HEK293 (cell line): ENCODE data around the gene THBS2.
"Not testable (repeated sequence)": the region's sequence is repeated elsewhere in the genome, so short reads cannot be mapped to it uniquely, and the experiment has no call there.

ENCODE experiments used
- CTCF ChIA-PET: fragments of 350-600 bp; formaldehyde crosslinking; extraction: SDS; loops from one replicate; lab custom pipeline; 2021; ENCODE audit warnings: antibody characterized with exemption; lab: Yijun Ruan, JAX
- POLR2A ChIA-PET: fragments of 300-600 bp; formaldehyde crosslinking; extraction: SDS; loops from one replicate; lab custom pipeline; 2020; ENCODE audit warnings: antibody characterized with exemption, inconsistent platforms; lab: Yijun Ruan, JAX
- H3K27ac ChIP-seq: fragments of 200-500 bp; sonication (Bioruptor generic); 2 replicates; pipeline ENCODE4 v1.5.1; 2014; ENCODE audit warnings: low read depth, low read length, control low read depth, inconsistent platforms; ENCODE audit errors: extremely low read depth
- H3K36me3 ChIP-seq, 2 experiments: fragments of 200-500 bp in 1 of 2; sonication (Bioruptor generic) in 1 of 2; 1 replicate in 1 of 2; 2 replicates in 1 of 2; pipeline ENCODE4 v1.5.1; 2014 to 2017; ENCODE audit warnings: inconsistent platforms in 2 of 2, low read length in 2 of 2; ENCODE audit not compliant: control insufficient read depth in 2 of 2, insufficient read depth in 1 of 2
- H3K4me1 ChIP-seq: fragments of 200-500 bp; sonication (Bioruptor generic); 2 replicates; pipeline ENCODE4 v1.5.1; 2014; ENCODE audit warnings: mild to moderate bottlenecking, low read length, inconsistent platforms; ENCODE audit not compliant: control insufficient read depth, insufficient read depth
- H3K4me3 ChIP-seq: 2 replicates; pipeline ENCODE4 v1.5.1; 2011; ENCODE audit warnings: low read depth, mild to moderate bottlenecking, control low read depth, low read length, moderate library complexity
- H3K9me3 ChIP-seq: fragments of 200-500 bp; sonication (Bioruptor generic); 2 replicates; pipeline ENCODE4 v1.5.1; 2014; ENCODE audit warnings: low read depth, low read length, inconsistent platforms; ENCODE audit not compliant: control insufficient read depth, insufficient read depth
- FEZF1 ChIP-seq: fragments of 450-650 bp; formaldehyde crosslinking; IDR thresholded peaks from 2 replicates; pipeline ENCODE4 v1.5.1; 2016; ENCODE audit warnings: missing biosample characterization, missing genetic modification characterization
- OSR2 ChIP-seq: fragments of 450-650 bp; formaldehyde crosslinking; IDR thresholded peaks from 2 replicates; pipeline ENCODE4 v1.5.1; 2016; ENCODE audit warnings: missing biosample characterization, missing genetic modification characterization
- SCRT1 ChIP-seq: fragments of 450-650 bp; formaldehyde crosslinking; IDR thresholded peaks from 2 replicates; pipeline ENCODE4 v1.5.1; 2016; ENCODE audit warnings: missing biosample characterization, missing genetic modification characterization, borderline replicate concordance
- TSHZ1 ChIP-seq: fragments of 450-650 bp; formaldehyde crosslinking; IDR thresholded peaks from 2 replicates; pipeline ENCODE4 v1.5.1; 2016; ENCODE audit warnings: missing biosample characterization, missing genetic modification characterization, borderline replicate concordance
- WT1 ChIP-seq: fragments of 450-650 bp; formaldehyde crosslinking; IDR thresholded peaks from 2 replicates; pipeline ENCODE4 v1.5.1; 2016; ENCODE audit warnings: missing biosample characterization, missing genetic modification characterization
- YY1 ChIP-seq: fragments of 450-650 bp; formaldehyde crosslinking; IDR thresholded peaks from 2 replicates; pipeline ENCODE4 v1.5.1; 2018; ENCODE audit warnings: missing biosample characterization, missing genetic modification characterization
- YY2 ChIP-seq: fragments of 450-650 bp; formaldehyde crosslinking; IDR thresholded peaks from 2 replicates; pipeline ENCODE4 v1.5.1; 2016; ENCODE audit warnings: missing biosample characterization, missing genetic modification characterization
- ZBTB44 ChIP-seq: fragments of 450-650 bp; IDR thresholded peaks from 2 replicates; pipeline ENCODE4 v1.5.1; 2018; ENCODE audit warnings: missing biosample characterization, mild to moderate bottlenecking, missing genetic modification characterization
- ZFP41 ChIP-seq: fragments of 450-650 bp; formaldehyde crosslinking; IDR thresholded peaks from 2 replicates; pipeline ENCODE4 v1.5.1; 2016; ENCODE audit warnings: missing biosample characterization, missing genetic modification characterization, borderline replicate concordance
- ZNF10 ChIP-seq: fragments of 450-650 bp; formaldehyde crosslinking; IDR thresholded peaks from 2 replicates; pipeline ENCODE4 v1.5.1; 2017; ENCODE audit warnings: missing biosample characterization, missing genetic modification characterization
- ZNF112 ChIP-seq: fragments of 450-650 bp; formaldehyde crosslinking; IDR thresholded peaks from 2 replicates; pipeline ENCODE4 v1.5.0; 2017; ENCODE audit warnings: missing biosample characterization, missing genetic modification characterization
- ZNF157 ChIP-seq: fragments of 450-650 bp; formaldehyde crosslinking; IDR thresholded peaks from 2 replicates; pipeline ENCODE4 v1.5.1; 2016; ENCODE audit warnings: missing biosample characterization, missing genetic modification characterization
- ZNF2 ChIP-seq: fragments of 450-650 bp; formaldehyde crosslinking; IDR thresholded peaks from 2 replicates; pipeline ENCODE4 v1.5.1; 2016; ENCODE audit warnings: missing biosample characterization, missing genetic modification characterization
- ZNF394 ChIP-seq: fragments of 450-650 bp; formaldehyde crosslinking; IDR thresholded peaks from 2 replicates; pipeline ENCODE4 v1.5.1; 2016; ENCODE audit warnings: missing biosample characterization, missing genetic modification characterization, mild to moderate bottlenecking, moderate library complexity, borderline replicate concordance
- ZNF423 ChIP-seq: fragments of 450-650 bp; formaldehyde crosslinking; IDR thresholded peaks from 2 replicates; pipeline ENCODE4 v1.5.1; 2016; ENCODE audit warnings: missing biosample characterization, missing genetic modification characterization
- ZNF530 ChIP-seq: fragments of 450-650 bp; formaldehyde crosslinking; IDR thresholded peaks from 2 replicates; pipeline ENCODE4 v1.5.1; 2016; ENCODE audit warnings: low read depth, missing biosample characterization, missing genetic modification characterization
- ZNF549 ChIP-seq: fragments of 450-650 bp; IDR thresholded peaks from 2 replicates; pipeline ENCODE4 v1.5.1; 2018; ENCODE audit warnings: missing biosample characterization, missing genetic modification characterization, mild to moderate bottlenecking, inconsistent platforms, moderate library complexity
- ZNF596 ChIP-seq: fragments of 450-650 bp; IDR thresholded peaks from 2 replicates; pipeline ENCODE4 v1.5.0; 2018; ENCODE audit warnings: missing biosample characterization, mild to moderate bottlenecking, missing genetic modification characterization, moderate library complexity
- ZNF624 ChIP-seq: fragments of 450-650 bp; formaldehyde crosslinking; IDR thresholded peaks from 2 replicates; pipeline ENCODE4 v1.5.1; 2017; ENCODE audit warnings: missing biosample characterization, missing genetic modification characterization
- ZNF660 ChIP-seq: fragments of 450-650 bp; IDR thresholded peaks from 2 replicates; pipeline ENCODE4 v1.5.1; 2018; ENCODE audit warnings: missing biosample characterization, mild to moderate bottlenecking, missing genetic modification characterization
- ZNF664 ChIP-seq: fragments of 450-650 bp; formaldehyde crosslinking; IDR thresholded peaks from 2 replicates; pipeline ENCODE4 v1.5.1; 2016; ENCODE audit warnings: missing biosample characterization, missing genetic modification characterization
- ZNF791 ChIP-seq: fragments of 450-650 bp; formaldehyde crosslinking; IDR thresholded peaks from 2 replicates; pipeline ENCODE4 v1.5.1; 2016; ENCODE audit warnings: missing biosample characterization, missing genetic modification characterization

The THBS2 gene

GRCh38 chr6:169200893-169201514 is 52.6 kb downstream of the THBS2 start:
- ChIA-PET POLR2A (no interaction called here), CTCF (interaction anchor here (0.7 kb wide), 1 partner anchor 244 kb away, joined by 4 read pairs; no protein-coding TSS in a partner anchor)
- H3K27ac ChIP-seq, result no peak overlapping the region
- no peaks in the 10 kb centered on the region for H3K9me3 ChIP-seq
- TF ChIP-seq TSHZ1, result no peak
- TF ChIP-seq OSR2 (tag by site-specific recombination), result no peak
- TF ChIP-seq ZNF549, result no peak
- TF ChIP-seq ZNF624 (tag by site-specific recombination), result no peak
- no peaks in the 10 kb centered on the region for H3K4me1 ChIP-seq
- H3K36me3 ChIP-seq, result no peaks in the 10 kb centered on the region
- no peak overlapping the region for H3K4me3 ChIP-seq

- no peaks in the 10 kb centered on the region for H3K4me1 ChIP-seq
- ChIA-PET CTCF (interaction anchor here (1.1 kb wide), 1 partner anchor 15 kb away, joined by 3 read pairs; no protein-coding TSS in a partner anchor), POLR2A (no interaction called here)
- H3K27ac ChIP-seq, result no peak overlapping the region
- no peaks in the 10 kb centered on the region for H3K36me3 ChIP-seq
- TF ChIP-seq ZNF112 (tag by site-specific recombination), result no peak
- no peak for TF ChIP-seq SCRT1 (tag by site-specific recombination)
- no peak for TF ChIP-seq ZNF394 (tag by site-specific recombination)
- TF ChIP-seq ZNF2 (tag by site-specific recombination), result no peak
- TF ChIP-seq FEZF1, result no peak
- no peak for TF ChIP-seq ZNF596 (tag by site-specific recombination)
- no peak for TF ChIP-seq ZNF660 (tag by site-specific recombination)
- no peak overlapping the region for H3K4me3 ChIP-seq
- no peaks in the 10 kb centered on the region for H3K9me3 ChIP-seq
Measured at GRCh38 chr6:169199625-169200335, 53.9 kb downstream of the THBS2 start.

GRCh38 chr6:169198885-169199284 is 54.8 kb downstream of the THBS2 start:
- POLR2A ChIA-PET, result no interaction called here
- Histone ChIP-seq H3K36me3 (no peaks in the 10 kb centered on the region), H3K4me3 (no peak overlapping the region), H3K4me1 (no peaks in the 10 kb centered on the region), H3K27ac (no peak overlapping the region), H3K9me3 (no peaks in the 10 kb centered on the region)
- CTCF ChIA-PET, result no interaction called here
- no peak for TF ChIP-seq ZBTB44 (tag by site-specific recombination)
- TF ChIP-seq YY1, result no peak
- no peak for TF ChIP-seq ZNF664 (tag by site-specific recombination)
- TF ChIP-seq ZNF10 (tag by site-specific recombination), result no peak
- TF ChIP-seq ZNF791 (tag by site-specific recombination), result no peak
- no peak for TF ChIP-seq ZNF530 (tag by site-specific recombination)
- TF ChIP-seq WT1, result no peak
- no peak for TF ChIP-seq ZNF157 (tag by site-specific recombination)
- no peak for TF ChIP-seq ZFP41 (tag by site-specific recombination)
- TF ChIP-seq ZNF423, result no peak
- no peak for TF ChIP-seq YY2 (tag by site-specific recombination)

- H3K9me3 ChIP-seq, H3K4me1 ChIP-seq, H3K27ac ChIP-seq, H3K36me3 ChIP-seq, CTCF ChIA-PET, POLR2A ChIA-PET, H3K4me3 ChIP-seq: not testable (repeated sequence)
Measured at GRCh38 chr6:169197929-169198328, 55.7 kb downstream of the THBS2 start.

GRCh38 chr6:169196279-169196678 is 57.4 kb downstream of the THBS2 start:
- H3K4me3 ChIP-seq, POLR2A ChIA-PET, H3K36me3 ChIP-seq, CTCF ChIA-PET, H3K27ac ChIP-seq, H3K4me1 ChIP-seq, H3K9me3 ChIP-seq: not testable (repeated sequence)
